Loucy (cell line): ENCODE data around the gene MNS1.
A peak's percentile ranks its signal among the peaks of the same experiment; 100 is the strongest.

Experiments
- H2AFZ ChIP-seq: fragments of 200-600 bp; sonication (generic); 2 replicates; pipeline ENCODE4 v1.6.0; 2016; ENCODE audit warnings: antibody characterized with exemption, mild to moderate bottlenecking, low read length, moderate library complexity
- H3F3A ChIP-seq: fragments of 200-600 bp; 2 replicates; pipeline ENCODE4 v1.6.0; 2016; ENCODE audit warnings: antibody characterized with exemption, low read depth, mild to moderate bottlenecking
- H3K27me3 ChIP-seq: fragments of 200-600 bp; sonication (generic); 2 replicates; pipeline ENCODE4 v1.6.1; 2014; ENCODE audit warnings: low read length, mild to moderate bottlenecking; ENCODE audit not compliant: insufficient read depth, poor library complexity, severe bottlenecking
- H3K36me3 ChIP-seq: fragments of 200-600 bp; sonication (generic); 2 replicates; pipeline ENCODE4 v1.6.1; 2016; ENCODE audit warnings: low read length; ENCODE audit not compliant: insufficient read depth
- H3K4me1 ChIP-seq: fragments of 200-600 bp; sonication (generic); 2 replicates; pipeline ENCODE4 v1.5.1; 2014; ENCODE audit warnings: low read length, mild to moderate bottlenecking; ENCODE audit not compliant: insufficient read depth, poor library complexity, severe bottlenecking
- H3K4me2 ChIP-seq: fragments of 200-600 bp; sonication (generic); 2 replicates; pipeline ENCODE4 v1.6.0; 2014; ENCODE audit warnings: antibody characterized with exemption, low read length, low read depth, mild to moderate bottlenecking; ENCODE audit not compliant: poor library complexity, severe bottlenecking
- H3K4me3 ChIP-seq: fragments of 200-600 bp; sonication (generic); 2 replicates; pipeline ENCODE4 v1.5.1; 2014; ENCODE audit warnings: low read length, mild to moderate bottlenecking, mixed read lengths; ENCODE audit not compliant: poor library complexity, severe bottlenecking
- H3K79me2 ChIP-seq: fragments of 200-600 bp; sonication (generic); 2 replicates; pipeline ENCODE4 v1.6.1; 2014; ENCODE audit warnings: low read length; ENCODE audit not compliant: insufficient read depth
- H3K9ac ChIP-seq: fragments of 200-600 bp; sonication (generic); 2 replicates; pipeline ENCODE4 v1.6.0; 2014; ENCODE audit warnings: mild to moderate bottlenecking, low read depth, low read length, moderate library complexity; ENCODE audit not compliant: poor library complexity, severe bottlenecking
- H3K9me2 ChIP-seq: fragments of 200-600 bp; sonication (generic); replicated peaks from 2 replicates; pipeline ENCODE4 v1.6.1; 2016; ENCODE audit warnings: low read depth, low read length, mixed read lengths
- H3K9me3 ChIP-seq: fragments of 200-600 bp; sonication (generic); 2 replicates; pipeline ENCODE4 v1.6.1; 2014; ENCODE audit warnings: mild to moderate bottlenecking, antibody characterized with exemption, low read length, low read depth; ENCODE audit not compliant: insufficient read depth
- H4K20me1 ChIP-seq: fragments of 200-600 bp; sonication (generic); 2 replicates; pipeline ENCODE4 v1.6.0; 2014; ENCODE audit warnings: antibody characterized with exemption, low read length, mild to moderate bottlenecking; ENCODE audit not compliant: insufficient read depth, poor library complexity, severe bottlenecking
- EZH2phosphoT487 ChIP-seq: fragments of 200-600 bp; IDR thresholded peaks from 2 replicates; pipeline ENCODE4 v1.6.1; 2018; ENCODE audit warnings: antibody characterized with exemption, mild to moderate bottlenecking, moderate library complexity, borderline replicate concordance
- TF ChIP-seq, protein P1 (sequence below): fragments of 200-600 bp; sonication (generic); conservative IDR thresholded peaks from 2 replicates; pipeline ENCODE4 v1.5.1; 2014; ENCODE audit warnings: mild to moderate bottlenecking, antibody characterized with exemption, low read length

The MNS1 gene

GRCh38 chr15:56440214-56440770 lies 24.6 kb downstream of the MNS1 start:
- Histone ChIP-seq H3K79me2 (no peaks in the 10 kb centered on the region), H3K9ac (no peak overlapping the region), H3K4me3 (no peak overlapping the region), H4K20me1 (no peaks in the 10 kb centered on the region), H3F3A (0 out of 2 replicates have a peak, but pooled peaks cover 5% of the 10 kb centered on the region), H3K27me3 (no peaks in the 10 kb centered on the region), H3K36me3 (peaks cover 6% of the 10 kb centered on the region; the same call in 1 of the 2 replicates), H3K4me1 (no peaks in the 10 kb centered on the region), H3K4me2 (no peak overlapping the region), H2AFZ (no peak overlapping the region), H3K9me3 (no peaks in the 10 kb centered on the region), H3K9me2 (no peaks in the 10 kb centered on the region)
- no peak for TF ChIP-seq EZH2phosphoT487
- TF ChIP-seq, protein P1, sequence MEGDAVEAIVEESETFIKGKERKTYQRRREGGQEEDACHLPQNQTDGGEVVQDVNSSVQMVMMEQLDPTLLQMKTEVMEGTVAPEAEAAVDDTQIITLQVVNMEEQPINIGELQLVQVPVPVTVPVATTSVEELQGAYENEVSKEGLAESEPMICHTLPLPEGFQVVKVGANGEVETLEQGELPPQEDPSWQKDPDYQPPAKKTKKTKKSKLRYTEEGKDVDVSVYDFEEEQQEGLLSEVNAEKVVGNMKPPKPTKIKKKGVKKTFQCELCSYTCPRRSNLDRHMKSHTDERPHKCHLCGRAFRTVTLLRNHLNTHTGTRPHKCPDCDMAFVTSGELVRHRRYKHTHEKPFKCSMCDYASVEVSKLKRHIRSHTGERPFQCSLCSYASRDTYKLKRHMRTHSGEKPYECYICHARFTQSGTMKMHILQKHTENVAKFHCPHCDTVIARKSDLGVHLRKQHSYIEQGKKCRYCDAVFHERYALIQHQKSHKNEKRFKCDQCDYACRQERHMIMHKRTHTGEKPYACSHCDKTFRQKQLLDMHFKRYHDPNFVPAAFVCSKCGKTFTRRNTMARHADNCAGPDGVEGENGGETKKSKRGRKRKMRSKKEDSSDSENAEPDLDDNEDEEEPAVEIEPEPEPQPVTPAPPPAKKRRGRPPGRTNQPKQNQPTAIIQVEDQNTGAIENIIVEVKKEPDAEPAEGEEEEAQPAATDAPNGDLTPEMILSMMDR: no peak

- Histone ChIP-seq H3K9me2 (no peaks in the 10 kb centered on the region), H3K9ac (no peak overlapping the region), H4K20me1 (no peaks in the 10 kb centered on the region), H3K4me2 (no peak overlapping the region), H3F3A (no peaks in the 10 kb centered on the region), H3K36me3 (peaks cover 6% of the 10 kb centered on the region; the same call in 1 of the 2 replicates), H3K4me1 (no peaks in the 10 kb centered on the region), H3K4me3 (no peak overlapping the region), H3K27me3 (no peaks in the 10 kb centered on the region), H2AFZ (no peak overlapping the region), H3K79me2 (no peaks in the 10 kb centered on the region), H3K9me3 (no peaks in the 10 kb centered on the region)
- TF ChIP-seq, protein P1: no peak
- no peak for TF ChIP-seq EZH2phosphoT487
Observed at GRCh38 chr15:56432304-56432703, 32.6 kb downstream of the MNS1 start.

DNA sequence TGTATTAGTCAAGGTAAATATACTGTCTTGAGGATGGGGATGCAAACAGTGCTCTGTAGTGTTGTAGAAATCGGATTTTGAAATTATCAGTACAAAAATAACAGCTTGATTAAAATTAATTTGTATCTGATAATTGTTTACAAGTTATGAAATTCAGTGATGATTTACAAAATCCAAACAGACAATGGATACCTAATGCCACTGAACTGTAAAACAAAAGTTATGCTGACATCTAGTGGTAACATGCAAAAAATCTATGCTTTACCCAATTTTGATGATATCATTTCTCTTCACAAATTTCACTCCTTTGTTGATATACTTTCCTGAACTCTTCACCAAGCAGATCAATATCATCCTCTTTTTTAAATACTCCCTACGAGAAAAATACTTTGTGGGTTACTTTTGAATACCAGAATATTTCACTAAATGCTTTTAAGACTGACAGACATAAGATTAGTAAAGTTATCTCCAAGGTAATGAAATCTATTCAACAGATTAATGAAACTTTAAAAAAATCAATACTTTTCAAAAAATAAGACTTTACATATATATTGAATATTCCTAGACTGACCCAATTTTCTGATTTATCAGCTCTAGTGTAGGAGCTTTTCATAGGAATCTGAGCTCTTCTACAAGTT lies 36.0 kb downstream of the MNS1 start:
- Histone ChIP-seq H3K9me2 (no peaks in the 10 kb centered on the region), H3K9ac (no peak overlapping the region), H3K4me3 (no peak overlapping the region), H3K27me3 (no peaks in the 10 kb centered on the region), H3K79me2 (no peaks in the 10 kb centered on the region), H4K20me1 (no peaks in the 10 kb centered on the region), H3K4me2 (no peak overlapping the region), H3K36me3 (peaks cover 3% of the 10 kb centered on the region), H3K9me3 (no peaks in the 10 kb centered on the region), H2AFZ (no peak overlapping the region), H3K4me1 (no peaks in the 10 kb centered on the region), H3F3A (no peaks in the 10 kb centered on the region)
- no peak for TF ChIP-seq EZH2phosphoT487
- TF ChIP-seq, protein P1: peak; percentile 80
